ENCODE results near the gene CCNB1IP1. TPM values are rescaled to one million over a fixed set of nuclear protein-coding genes. Genes with fewer than 3 reads are reported as not detected.
A peak's percentile ranks its signal among the peaks of the same experiment; 100 is the strongest.

Gene CCNB1IP1
- polyA plus RNA-seq, 1 of the 3 experiments (the other 2 are of a cell fraction) = 35.4 TPM

- no peak overlapping the region for H3K4me2 ChIP-seq
- H3K4me3 ChIP-seq (ENCODE audit: low read depth in 2 of 2, low read length in 1 of 2) = no peak overlapping the region
- no peak overlapping the region for H3K9ac ChIP-seq
- no peaks in the 10 kb centered on the region for H3K27me3 ChIP-seq (ENCODE audit: insufficient read depth)
- TF ChIP-seq EZH2phosphoT487 (IDR thresholded peaks at IDR 0.05; ENCODE audit: borderline replicate concordance, low read depth) (no peak), PBX3 (IDR thresholded peaks at IDR 0.05) (no peak), MXI1 (IDR thresholded peaks at IDR 0.05; ENCODE audit: low read depth, low read length) (no peak), SIN3A (IDR thresholded peaks at IDR 0.05; ENCODE audit: borderline replicate concordance, low read depth, low read length) (no peak), ELF1 (IDR thresholded peaks at IDR 0.05) (no peak), GATA2 (CRISPR knock-in tag; IDR thresholded peaks at IDR 0.05) (no peak), NFIC (IDR thresholded peaks at IDR 0.05; ENCODE audit: borderline replicate concordance) (no peak), JUND (IDR thresholded peaks at IDR 0.05) (no peak), RFX5 (IDR thresholded peaks at IDR 0.05; ENCODE audit: low read length) (no peak)
- H3F3A ChIP-seq (replicated peaks; ENCODE audit: insufficient read depth) = peaks cover 29% of the 10 kb centered on the region
- ChIA-PET CTCF (interaction anchor here (0.8 to 6.1 kb wide), 9 partner anchors 10 to 362 kb away, joined by 3 to 70 read pairs (median 12); partner anchors contain the start of genes PARP2, TEP1 and TTC5), POLR2A (interaction anchor here (1.3 to 1.9 kb wide), 2 partner anchors 14 kb away, joined by 4 to 5 read pairs; partner anchors contain the start of gene PARP2)
- H2AFZ ChIP-seq (ENCODE audit: low read depth) = no peak overlapping the region
- peaks cover 7% of the 10 kb centered on the region; the same call in 1 of the 2 replicates for H4K20me1 ChIP-seq (ENCODE audit: insufficient read depth)
- peaks cover 0 to 5% of the 10 kb centered on the region in 2 experiments; a peak in 2 of 4 replicates for H3K4me1 ChIP-seq (ENCODE audit: control insufficient read depth in 1 of 2, insufficient read depth in 2 of 2, low read depth in 1 of 2, low read length in 1 of 2)
- no peak overlapping the region for H3K27ac ChIP-seq (ENCODE audit: low read depth in 2 of 2, low read length in 1 of 2)
- H3K36me3 ChIP-seq (replicated peaks in 1 of 2; ENCODE audit: control insufficient read depth in 1 of 2, insufficient read depth in 2 of 2, low read length in 1 of 2) = peaks cover 37 to 42% of the 10 kb centered on the region in 2 experiments
- no peak for DNase-seq
- no peaks in the 10 kb centered on the region for H3K9me2 ChIP-seq
- WGBS (ENCODE audit: low lambda C conversion rate) = 65% methylated on average over 2 of the region's 2 CpGs
- H3K9me3 ChIP-seq = no peaks in the 10 kb centered on the region
- H3K79me2 ChIP-seq (ENCODE audit: insufficient read depth) = peaks cover 67% of the 10 kb centered on the region
Observed at GRCh38 chr14:20328705-20329104, 4.4 kb downstream of the CCNB1IP1 start.

DNA sequence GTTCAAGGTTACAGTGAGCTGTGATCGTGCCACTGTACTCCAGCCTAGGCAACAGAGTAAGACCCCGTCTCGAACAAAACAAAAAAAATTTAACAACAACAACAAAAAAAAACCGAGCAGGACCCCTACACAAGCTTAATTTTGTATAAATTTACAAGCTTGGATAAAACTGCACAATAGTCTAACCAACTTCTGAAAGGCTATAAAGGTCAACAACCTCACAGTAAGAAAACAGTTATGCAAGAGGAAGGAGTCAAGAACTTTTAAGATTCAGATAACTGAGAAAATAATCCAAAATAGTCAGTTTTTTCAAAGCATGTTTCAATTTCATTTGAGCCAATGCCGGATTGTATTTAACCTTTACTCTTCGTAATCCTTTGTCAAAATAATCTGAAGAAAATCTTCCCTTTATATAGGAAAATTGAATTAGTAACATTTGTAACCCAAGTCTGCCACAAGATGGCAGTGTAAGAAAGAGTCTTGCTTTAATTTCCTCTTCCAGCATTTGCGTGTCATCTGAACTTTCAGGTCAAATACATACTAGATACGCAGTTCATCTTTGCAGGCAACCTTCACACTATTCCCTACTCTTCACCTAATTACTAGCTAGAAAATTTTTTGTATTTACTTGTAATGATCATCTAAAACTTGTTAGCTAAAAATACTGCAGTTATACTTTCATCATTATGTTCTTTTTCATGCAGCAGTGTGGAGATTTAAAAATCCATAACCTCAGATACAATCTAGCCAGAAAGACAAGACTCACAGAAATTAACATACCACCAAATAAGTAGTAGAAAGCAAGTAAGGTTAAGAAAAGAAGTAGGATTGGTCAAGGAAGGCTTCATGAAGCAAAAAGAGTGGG, 5.8 kb downstream of the CCNB1IP1 start:
- H3K27ac ChIP-seq (ENCODE audit: low read depth in 2 of 2, low read length in 1 of 2) = peak overlapping the region; percentile 17 to 55; a peak in 2 of 4 replicates
- peak; percentile 55 for DNase-seq
- no peaks in the 10 kb centered on the region for H3K9me2 ChIP-seq
- H3F3A ChIP-seq (replicated peaks; ENCODE audit: insufficient read depth) = peaks cover 22% of the 10 kb centered on the region
- no peak overlapping the region for H3K4me3 ChIP-seq (ENCODE audit: low read depth in 2 of 2, low read length in 1 of 2)
- CTCF ChIA-PET = interaction anchor here (0.6 to 6.1 kb wide), 27 partner anchors 9 to 370 kb away, joined by 3 to 70 read pairs (median 4); partner anchors contain the start of genes APEX1, PARP2, PIP4P1 and RNASE4
- H3K4me2 ChIP-seq = no peak overlapping the region; the same call in 1 of the 2 replicates
- WGBS (ENCODE audit: low lambda C conversion rate) = 50% methylated on average over 8 of the region's 8 CpGs
- no peak overlapping the region for H3K9ac ChIP-seq
- H3K27me3 ChIP-seq (ENCODE audit: insufficient read depth) = no peaks in the 10 kb centered on the region
- H3K36me3 ChIP-seq (replicated peaks in 1 of 2; ENCODE audit: control insufficient read depth in 1 of 2, insufficient read depth in 2 of 2, low read length in 1 of 2) = peaks cover 44 to 45% of the 10 kb centered on the region in 2 experiments
- POLR2A ChIA-PET = interaction anchor here (1.3 kb wide), 1 partner anchor 16 kb away, joined by 4 read pairs; the partner anchor contains the start of gene PARP2
- peaks cover 0 to 5% of the 10 kb centered on the region in 2 experiments; a peak in 2 of 4 replicates for H3K4me1 ChIP-seq (ENCODE audit: control insufficient read depth in 1 of 2, insufficient read depth in 2 of 2, low read depth in 1 of 2, low read length in 1 of 2)
- H3K79me2 ChIP-seq (ENCODE audit: insufficient read depth) = peaks cover 69% of the 10 kb centered on the region
- 0 out of 2 replicates have a peak overlapping the region, but pooled peaks have one; percentile 39 for H2AFZ ChIP-seq (ENCODE audit: low read depth)
- H4K20me1 ChIP-seq (ENCODE audit: insufficient read depth) = peaks cover 7% of the 10 kb centered on the region; the same call in 1 of the 2 replicates
- no peaks in the 10 kb centered on the region for H3K9me3 ChIP-seq
- TF ChIP-seq SIN3A (IDR thresholded peaks at IDR 0.05; ENCODE audit: borderline replicate concordance, low read depth, low read length) = no peak
- no peak for TF ChIP-seq USF2 (IDR thresholded peaks at IDR 0.05; ENCODE audit: borderline replicate concordance, low read depth, low read length)
- no peak for TF ChIP-seq CHD2 (IDR thresholded peaks at IDR 0.05; ENCODE audit: low read length, partially characterized antibody)
- peak; percentile 43; the same call in 1 of the 2 replicates for TF ChIP-seq GATA2 (CRISPR knock-in tag; IDR thresholded peaks at IDR 0.05)
- 0 out of 2 replicates have a peak, but pooled peaks have one; percentile 56 for TF ChIP-seq MXI1 (IDR thresholded peaks at IDR 0.05; ENCODE audit: low read depth, low read length)
- TF ChIP-seq, protein P1, sequence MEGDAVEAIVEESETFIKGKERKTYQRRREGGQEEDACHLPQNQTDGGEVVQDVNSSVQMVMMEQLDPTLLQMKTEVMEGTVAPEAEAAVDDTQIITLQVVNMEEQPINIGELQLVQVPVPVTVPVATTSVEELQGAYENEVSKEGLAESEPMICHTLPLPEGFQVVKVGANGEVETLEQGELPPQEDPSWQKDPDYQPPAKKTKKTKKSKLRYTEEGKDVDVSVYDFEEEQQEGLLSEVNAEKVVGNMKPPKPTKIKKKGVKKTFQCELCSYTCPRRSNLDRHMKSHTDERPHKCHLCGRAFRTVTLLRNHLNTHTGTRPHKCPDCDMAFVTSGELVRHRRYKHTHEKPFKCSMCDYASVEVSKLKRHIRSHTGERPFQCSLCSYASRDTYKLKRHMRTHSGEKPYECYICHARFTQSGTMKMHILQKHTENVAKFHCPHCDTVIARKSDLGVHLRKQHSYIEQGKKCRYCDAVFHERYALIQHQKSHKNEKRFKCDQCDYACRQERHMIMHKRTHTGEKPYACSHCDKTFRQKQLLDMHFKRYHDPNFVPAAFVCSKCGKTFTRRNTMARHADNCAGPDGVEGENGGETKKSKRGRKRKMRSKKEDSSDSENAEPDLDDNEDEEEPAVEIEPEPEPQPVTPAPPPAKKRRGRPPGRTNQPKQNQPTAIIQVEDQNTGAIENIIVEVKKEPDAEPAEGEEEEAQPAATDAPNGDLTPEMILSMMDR (IDR thresholded peaks at IDR 0.05) = peak; percentile 82
- peak; percentile 84 for TF ChIP-seq RAD21 (IDR thresholded peaks at IDR 0.05; ENCODE audit: low read length)
- TF ChIP-seq SMC3 (IDR thresholded peaks at IDR 0.05; ENCODE audit: low read depth, low read length) = peak; percentile 54
- TF ChIP-seq IRF3 (IDR thresholded peaks at IDR 0.05; ENCODE audit: low read depth, low read length) = no peak
